Choroid plexus epithelial cell (primary cell): Measurements from ENCODE around the gene MAST3.

Experiments used
- DNase-seq: peaks from one replicate; pipeline ENCODE4 v3.0.0-alpha.2; 2010; ENCODE audit warnings: low read depth
- H3K4me3 ChIP-seq: 2 replicates; pipeline ENCODE4 v1.5.1; 2011; ENCODE audit warnings: low read depth, mild to moderate bottlenecking, control low read depth, low read length, moderate library complexity
- CTCF ChIP-seq: conservative IDR thresholded peaks from 2 replicates; pipeline ENCODE4 v1.5.1; 2011; ENCODE audit warnings: low read depth, mild to moderate bottlenecking, control low read depth, inconsistent platforms, low read length, moderate library complexity

MAST3 gene

GRCh38 chr19:18144361-18144760 is 46.8 kb downstream of the MAST3 start:
- TF ChIP-seq CTCF: no peak
- no peak for DNase-seq
- no peak overlapping the region for H3K4me3 ChIP-seq

- no peak for DNase-seq
- no peak for TF ChIP-seq CTCF
- H3K4me3 ChIP-seq: no peak overlapping the region
These were observed 47.3 kb downstream of the MAST3 start for GRCh38 chr19:18144906-18145305.

- DNase-seq: no peak
- no peak overlapping the region for H3K4me3 ChIP-seq
- TF ChIP-seq CTCF: no peak
These were observed 47.9 kb downstream of the MAST3 start for GRCh38 chr19:18145391-18145999.

- TF ChIP-seq CTCF: no peak
- no peak for DNase-seq
- no peak overlapping the region for H3K4me3 ChIP-seq
These were observed 49.8 kb downstream of the MAST3 start for GRCh38 chr19:18147396-18147795.

GRCh38 chr19:18149596-18149975 is 52.0 kb downstream of the MAST3 start:
- no peak for DNase-seq
- TF ChIP-seq CTCF: no peak

GRCh38 chr19:18150776-18151624 is 53.4 kb downstream of the MAST3 start:
- TF ChIP-seq CTCF: no peak
- no peak for DNase-seq
- no peak overlapping the region for H3K4me3 ChIP-seq

More at GRCh38 chr19:18149596-18149975, 52.0 kb downstream of the MAST3 start:
- no peak overlapping the region for H3K4me3 ChIP-seq
